NCI-H510A treated with DMSO at 0.1 percent for 48 hours (cell line): ENCODE results near the gene PNMA1.
"Not testable (repeated sequence)": the region's sequence is repeated elsewhere in the genome, so short reads cannot be mapped to it uniquely, and the experiment has no call there.

Experiments
- DNase-seq: peaks from one replicate; lab custom pipeline; 2025; lab: John Stamatoyannopoulos, UW

Gene PNMA1

GRCh38 chr14:73715707-73716106 lies 1.5 kb upstream of the PNMA1 start:
- no peak for DNase-seq

- DNase-seq: peak; percentile 84
These were observed 485 bp upstream of the PNMA1 start for GRCh38 chr14:73714656-73715081.

- no peak for DNase-seq
These were observed 880 bp downstream of the PNMA1 start for GRCh38 chr14:73713206-73713802.

GRCh38 chr14:73712540-73713180 lies 1.5 kb downstream of the PNMA1 start:
- peak; percentile 74 for DNase-seq

GRCh38 chr14:73712071-73712506 lies 2.1 kb downstream of the PNMA1 start:
- peak; percentile 5 for DNase-seq

GRCh38 chr14:73710737-73711136 lies 3.4 kb downstream of the PNMA1 start:
- DNase-seq: no peak

- DNase-seq: no peak
These were observed 4.2 kb downstream of the PNMA1 start for GRCh38 chr14:73709904-73710469.

GRCh38 chr14:73708076-73708475 lies 6.1 kb downstream of the PNMA1 start:
- not testable (repeated sequence) for DNase-seq

- DNase-seq: no peak
These were observed 13.9 kb downstream of the PNMA1 start for GRCh38 chr14:73700325-73700724.

GRCh38 chr14:73696466-73697400 lies 17.5 kb downstream of the PNMA1 start:
- DNase-seq: no peak

GRCh38 chr14:73695997-73696396 lies 18.2 kb downstream of the PNMA1 start:
- no peak for DNase-seq

GRCh38 chr14:73695082-73695481 lies 19.1 kb downstream of the PNMA1 start:
- DNase-seq: no peak

- no peak for DNase-seq
These were observed 20.1 kb downstream of the PNMA1 start for GRCh38 chr14:73694083-73694482.

- DNase-seq: no peak
These were observed 27.3 kb downstream of the PNMA1 start for GRCh38 chr14:73686901-73687300.

GRCh38 chr14:73685328-73685727 lies 28.9 kb downstream of the PNMA1 start:
- DNase-seq: no peak

GRCh38 chr14:73684627-73685026 lies 29.6 kb downstream of the PNMA1 start:
- DNase-seq: no peak

- DNase-seq: no peak
These were observed 33.4 kb downstream of the PNMA1 start for GRCh38 chr14:73680821-73681220.

- no peak for DNase-seq
These were observed 35.5 kb downstream of the PNMA1 start for GRCh38 chr14:73678698-73679097.

GRCh38 chr14:73674986-73675385 lies 39.2 kb downstream of the PNMA1 start:
- no peak for DNase-seq

- no peak for DNase-seq
These were observed 46.3 kb downstream of the PNMA1 start for GRCh38 chr14:73667854-73668253.

GRCh38 chr14:73666583-73666982 lies 47.6 kb downstream of the PNMA1 start:
- no peak for DNase-seq

- DNase-seq: no peak
These were observed 49.1 kb downstream of the PNMA1 start for GRCh38 chr14:73665130-73665529.
